HL-60 (cell line): ENCODE data around the gene PLXNA3.

Source experiments
- DNase-seq, 2 experiments: peaks; one replicate each; pipeline ENCODE4 v3.0.0-alpha.2; 2010 to 2020; ENCODE audit warnings: low read depth in 1 of 2, low spot score in 1 of 2
- H3K27ac ChIP-seq: fragments of 250-450 bp; sonication (Bioruptor Pico); replicated peaks from 2 replicates; pipeline ENCODE4 v1.5.1; 2020; ENCODE audit warnings: mild to moderate bottlenecking, moderate library complexity
- H3K27me3 ChIP-seq: fragments of 250-450 bp; sonication (Bioruptor Pico); 2 replicates; pipeline ENCODE4 v1.5.1; 2021; ENCODE audit warnings: mild to moderate bottlenecking, moderate library complexity; ENCODE audit not compliant: insufficient read depth, poor library complexity, severe bottlenecking
- H3K4me3 ChIP-seq: replicated peaks from 2 replicates; pipeline ENCODE4 v1.5.1; 2011; ENCODE audit warnings: mild to moderate bottlenecking, control low read depth, low read length; ENCODE audit not compliant: insufficient read depth
- GABPA ChIP-seq: IDR thresholded peaks from 2 replicates; pipeline ENCODE4 v1.6.1; 2012; ENCODE audit warnings: low read depth
- POLR2AphosphoS5 ChIP-seq: IDR thresholded peaks from 2 replicates; pipeline ENCODE4 v1.6.1; 2012; ENCODE audit warnings: low read depth
- SPI1 ChIP-seq: IDR thresholded peaks from 2 replicates; pipeline ENCODE4 v1.6.1; 2012; ENCODE audit warnings: low read depth, mild to moderate bottlenecking, borderline replicate concordance
- TF ChIP-seq, protein P1 (sequence below): IDR thresholded peaks from 2 replicates; pipeline ENCODE4 v1.6.1; 2012; ENCODE audit warnings: low read depth; ENCODE audit not compliant: insufficient replicate concordance
- TF ChIP-seq, protein P2 (sequence below): IDR thresholded peaks from one replicate; pipeline ENCODE4 v1.5.1; 2011; ENCODE audit warnings: low read length, control low read depth, inconsistent platforms; ENCODE audit not compliant: insufficient read depth

The PLXNA3 gene

DNA sequence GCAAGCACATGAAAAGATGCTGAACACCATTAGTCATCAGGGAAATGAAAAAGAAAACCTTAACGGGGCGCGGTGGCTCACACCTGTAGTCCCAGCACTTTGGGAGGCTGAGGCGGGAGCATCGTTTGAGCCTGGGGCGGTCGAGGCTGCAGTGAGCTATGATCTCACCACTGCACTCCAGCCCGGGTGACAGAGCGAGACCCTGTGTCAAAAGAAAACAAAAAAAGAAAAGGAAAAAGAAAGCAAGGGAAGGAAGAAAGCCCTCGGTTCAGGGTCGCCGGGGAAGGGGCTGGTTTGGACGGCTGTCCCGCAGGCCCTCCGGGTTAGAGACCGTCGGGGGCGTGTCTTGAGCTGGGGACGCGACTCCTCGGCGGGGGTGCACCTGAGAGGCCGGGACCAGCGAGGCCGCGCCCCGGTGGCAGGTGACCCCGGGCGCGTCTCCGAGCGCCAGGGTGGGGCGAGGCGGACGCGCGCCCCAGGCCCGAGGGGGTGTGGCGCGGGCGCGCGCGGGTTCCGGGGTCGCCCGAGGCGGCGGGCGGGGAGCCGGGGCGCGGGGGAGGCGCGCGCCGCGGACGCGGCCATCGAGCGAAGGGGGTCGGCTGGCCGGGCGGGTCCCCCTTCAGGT lies 478 bp upstream of the PLXNA3 start:
- Histone ChIP-seq H3K27ac (no peak overlapping the region), H3K4me3 (peak overlapping the region; percentile 44), H3K27me3 (peaks cover 4% of the 10 kb centered on the region)
- TF ChIP-seq POLR2AphosphoS5 (no peak), SPI1 (no peak), GABPA (no peak)
- TF ChIP-seq, protein P1, sequence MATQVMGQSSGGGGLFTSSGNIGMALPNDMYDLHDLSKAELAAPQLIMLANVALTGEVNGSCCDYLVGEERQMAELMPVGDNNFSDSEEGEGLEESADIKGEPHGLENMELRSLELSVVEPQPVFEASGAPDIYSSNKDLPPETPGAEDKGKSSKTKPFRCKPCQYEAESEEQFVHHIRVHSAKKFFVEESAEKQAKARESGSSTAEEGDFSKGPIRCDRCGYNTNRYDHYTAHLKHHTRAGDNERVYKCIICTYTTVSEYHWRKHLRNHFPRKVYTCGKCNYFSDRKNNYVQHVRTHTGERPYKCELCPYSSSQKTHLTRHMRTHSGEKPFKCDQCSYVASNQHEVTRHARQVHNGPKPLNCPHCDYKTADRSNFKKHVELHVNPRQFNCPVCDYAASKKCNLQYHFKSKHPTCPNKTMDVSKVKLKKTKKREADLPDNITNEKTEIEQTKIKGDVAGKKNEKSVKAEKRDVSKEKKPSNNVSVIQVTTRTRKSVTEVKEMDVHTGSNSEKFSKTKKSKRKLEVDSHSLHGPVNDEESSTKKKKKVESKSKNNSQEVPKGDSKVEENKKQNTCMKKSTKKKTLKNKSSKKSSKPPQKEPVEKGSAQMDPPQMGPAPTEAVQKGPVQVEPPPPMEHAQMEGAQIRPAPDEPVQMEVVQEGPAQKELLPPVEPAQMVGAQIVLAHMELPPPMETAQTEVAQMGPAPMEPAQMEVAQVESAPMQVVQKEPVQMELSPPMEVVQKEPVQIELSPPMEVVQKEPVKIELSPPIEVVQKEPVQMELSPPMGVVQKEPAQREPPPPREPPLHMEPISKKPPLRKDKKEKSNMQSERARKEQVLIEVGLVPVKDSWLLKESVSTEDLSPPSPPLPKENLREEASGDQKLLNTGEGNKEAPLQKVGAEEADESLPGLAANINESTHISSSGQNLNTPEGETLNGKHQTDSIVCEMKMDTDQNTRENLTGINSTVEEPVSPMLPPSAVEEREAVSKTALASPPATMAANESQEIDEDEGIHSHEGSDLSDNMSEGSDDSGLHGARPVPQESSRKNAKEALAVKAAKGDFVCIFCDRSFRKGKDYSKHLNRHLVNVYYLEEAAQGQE: no peak
- TF ChIP-seq, protein P2, sequence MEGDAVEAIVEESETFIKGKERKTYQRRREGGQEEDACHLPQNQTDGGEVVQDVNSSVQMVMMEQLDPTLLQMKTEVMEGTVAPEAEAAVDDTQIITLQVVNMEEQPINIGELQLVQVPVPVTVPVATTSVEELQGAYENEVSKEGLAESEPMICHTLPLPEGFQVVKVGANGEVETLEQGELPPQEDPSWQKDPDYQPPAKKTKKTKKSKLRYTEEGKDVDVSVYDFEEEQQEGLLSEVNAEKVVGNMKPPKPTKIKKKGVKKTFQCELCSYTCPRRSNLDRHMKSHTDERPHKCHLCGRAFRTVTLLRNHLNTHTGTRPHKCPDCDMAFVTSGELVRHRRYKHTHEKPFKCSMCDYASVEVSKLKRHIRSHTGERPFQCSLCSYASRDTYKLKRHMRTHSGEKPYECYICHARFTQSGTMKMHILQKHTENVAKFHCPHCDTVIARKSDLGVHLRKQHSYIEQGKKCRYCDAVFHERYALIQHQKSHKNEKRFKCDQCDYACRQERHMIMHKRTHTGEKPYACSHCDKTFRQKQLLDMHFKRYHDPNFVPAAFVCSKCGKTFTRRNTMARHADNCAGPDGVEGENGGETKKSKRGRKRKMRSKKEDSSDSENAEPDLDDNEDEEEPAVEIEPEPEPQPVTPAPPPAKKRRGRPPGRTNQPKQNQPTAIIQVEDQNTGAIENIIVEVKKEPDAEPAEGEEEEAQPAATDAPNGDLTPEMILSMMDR: no peak
- no peak for DNase-seq

- DNase-seq: no peak
- Histone ChIP-seq H3K27ac (no peak overlapping the region), H3K27me3 (peaks cover 4% of the 10 kb centered on the region), H3K4me3 (no peak overlapping the region)
- TF ChIP-seq SPI1 (no peak), GABPA (no peak), POLR2AphosphoS5 (no peak)
- TF ChIP-seq, protein P1: no peak
- TF ChIP-seq, protein P2: no peak
Measured at GRCh38 chrX:154458954-154459778, 1.1 kb downstream of the PLXNA3 start.

DNA sequence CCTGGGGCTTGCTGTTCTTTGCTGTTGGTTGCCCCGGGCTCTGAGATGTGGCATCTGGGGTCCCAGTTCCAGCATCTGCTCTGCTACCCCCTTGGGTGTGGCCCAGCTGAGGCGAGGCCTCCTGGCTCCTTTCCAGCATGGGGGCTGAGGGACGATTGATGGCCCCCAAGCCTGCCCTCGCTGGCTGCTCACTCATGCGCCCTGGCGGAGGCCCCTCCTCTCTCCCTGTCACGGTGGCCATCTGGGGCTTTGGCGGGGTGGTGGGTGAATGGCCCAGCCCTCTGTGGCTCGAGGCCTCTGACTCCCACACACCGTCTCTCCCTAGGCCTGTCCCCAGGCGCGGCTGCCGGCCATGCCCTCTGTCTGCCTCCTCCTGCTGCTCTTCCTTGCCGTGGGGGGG lies 1.8 kb downstream of the PLXNA3 start:
- TF ChIP-seq, protein P1: no peak
- TF ChIP-seq SPI1 (no peak), POLR2AphosphoS5 (no peak), GABPA (no peak)
- TF ChIP-seq, protein P2: no peak
- no peak for DNase-seq
- no peak overlapping the region for H3K27ac ChIP-seq
- H3K27me3 ChIP-seq: peaks cover 4% of the 10 kb centered on the region
- no peak overlapping the region for H3K4me3 ChIP-seq
